ENCODE results near the gene MED13L. TPM values are rescaled to one million over a fixed set of nuclear protein-coding genes. Genes with fewer than 3 reads are reported as not detected.

MED13L gene
- polyA plus RNA-seq, 3 donors, result 69.5 to 83.0 (median 76.0) TPM

- DNase-seq (ENCODE audit: low read depth in 3 of 3, low spot score in 2 of 3), result no peak
These were observed 319.7 kb downstream of the MED13L start for GRCh38 chr12:115957686-115958290.

DNA sequence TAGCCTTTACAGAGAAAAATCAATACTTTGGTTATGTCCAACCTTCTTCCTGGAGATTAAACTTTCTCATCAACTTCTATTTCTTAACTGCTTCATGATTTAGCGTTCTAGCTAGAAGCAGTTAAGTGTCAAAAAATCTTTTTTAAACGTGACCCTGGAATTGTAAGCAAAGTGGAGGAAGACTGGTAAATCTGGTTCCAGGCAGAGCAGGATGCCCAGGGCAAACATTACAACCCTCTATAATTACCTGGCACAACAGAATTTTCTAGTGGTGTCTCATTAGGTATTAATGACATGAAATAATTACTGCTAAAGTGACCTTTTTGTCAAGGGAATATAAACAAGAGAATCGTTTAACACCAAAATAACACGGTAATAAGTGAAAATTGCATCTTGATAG lies 320.8 kb downstream of the MED13L start:
- no peak for DNase-seq (ENCODE audit: low read depth in 3 of 3, low spot score in 2 of 3)

DNA sequence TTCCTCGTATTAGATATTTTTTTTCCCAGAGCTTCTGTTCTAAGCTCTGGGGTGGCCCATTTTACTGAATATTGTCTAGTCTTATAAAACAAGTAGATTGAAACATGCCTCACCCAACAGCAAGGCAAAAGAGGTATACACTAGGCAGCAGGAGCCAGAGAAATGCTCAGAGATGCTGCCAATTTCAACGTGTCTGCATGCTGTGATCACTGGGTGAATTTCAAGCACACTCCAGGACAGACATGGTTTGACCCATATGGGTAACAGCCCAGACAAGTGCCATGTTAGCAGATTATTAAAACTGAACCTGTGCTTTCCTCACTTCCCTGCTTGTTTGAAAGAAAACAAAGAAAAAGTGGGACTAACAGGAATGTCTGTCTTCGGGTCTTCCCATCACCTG lies 321.3 kb downstream of the MED13L start:
- no peak for DNase-seq (ENCODE audit: low read depth in 3 of 3, low spot score in 2 of 3)

DNA sequence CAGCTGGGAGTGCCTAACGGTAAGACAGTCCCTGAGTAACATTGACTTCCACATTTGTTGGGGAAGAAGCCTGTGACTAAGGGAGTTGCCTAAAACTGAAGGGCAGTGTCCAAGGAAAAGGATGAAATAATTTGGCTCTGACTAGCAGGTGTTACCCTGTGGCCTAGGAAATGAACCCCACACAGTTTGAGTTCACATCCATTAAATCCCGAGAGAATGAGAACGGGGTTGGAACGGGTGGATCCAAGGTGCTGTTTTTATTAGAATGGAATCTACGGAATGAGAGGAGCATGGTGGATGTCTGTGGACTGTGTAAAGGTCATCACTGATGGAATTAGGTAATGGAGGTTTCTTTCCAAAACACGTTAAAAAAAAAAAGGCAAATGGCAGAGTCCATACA lies 324.0 kb downstream of the MED13L start:
- DNase-seq (ENCODE audit: low read depth in 3 of 3, low spot score in 2 of 3), result no peak

GRCh38 chr12:115953031-115953430 lies 324.5 kb downstream of the MED13L start:
- no peak for DNase-seq (ENCODE audit: low read depth in 3 of 3, low spot score in 2 of 3)

DNA sequence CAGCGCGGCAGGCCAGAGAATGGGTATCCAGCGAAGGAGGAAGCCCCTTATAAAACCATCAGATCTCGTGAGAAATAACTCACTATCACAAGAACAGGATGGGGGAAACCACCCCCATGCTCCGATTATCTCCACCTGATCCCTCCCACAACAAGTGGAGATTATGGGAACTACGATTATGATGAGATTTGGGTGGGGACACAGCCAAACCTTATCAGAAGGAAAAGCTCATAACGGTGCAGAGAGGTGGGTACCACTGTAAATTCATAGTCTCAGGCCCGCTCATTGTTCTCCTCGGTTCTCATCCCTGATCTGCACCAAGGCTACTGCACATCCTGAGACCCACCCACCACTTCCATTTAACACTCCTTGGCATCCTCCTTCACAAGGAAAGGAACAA lies 326.5 kb downstream of the MED13L start:
- DNase-seq (ENCODE audit: low read depth in 3 of 3, low spot score in 2 of 3), result no peak

- no peak for DNase-seq (ENCODE audit: low read depth in 3 of 3, low spot score in 2 of 3)
These were observed 327.8 kb downstream of the MED13L start for GRCh38 chr12:115949675-115950074.

GRCh38 chr12:115947696-115948062 lies 329.8 kb downstream of the MED13L start:
- no peak for DNase-seq (ENCODE audit: low read depth in 3 of 3, low spot score in 2 of 3)

DNA sequence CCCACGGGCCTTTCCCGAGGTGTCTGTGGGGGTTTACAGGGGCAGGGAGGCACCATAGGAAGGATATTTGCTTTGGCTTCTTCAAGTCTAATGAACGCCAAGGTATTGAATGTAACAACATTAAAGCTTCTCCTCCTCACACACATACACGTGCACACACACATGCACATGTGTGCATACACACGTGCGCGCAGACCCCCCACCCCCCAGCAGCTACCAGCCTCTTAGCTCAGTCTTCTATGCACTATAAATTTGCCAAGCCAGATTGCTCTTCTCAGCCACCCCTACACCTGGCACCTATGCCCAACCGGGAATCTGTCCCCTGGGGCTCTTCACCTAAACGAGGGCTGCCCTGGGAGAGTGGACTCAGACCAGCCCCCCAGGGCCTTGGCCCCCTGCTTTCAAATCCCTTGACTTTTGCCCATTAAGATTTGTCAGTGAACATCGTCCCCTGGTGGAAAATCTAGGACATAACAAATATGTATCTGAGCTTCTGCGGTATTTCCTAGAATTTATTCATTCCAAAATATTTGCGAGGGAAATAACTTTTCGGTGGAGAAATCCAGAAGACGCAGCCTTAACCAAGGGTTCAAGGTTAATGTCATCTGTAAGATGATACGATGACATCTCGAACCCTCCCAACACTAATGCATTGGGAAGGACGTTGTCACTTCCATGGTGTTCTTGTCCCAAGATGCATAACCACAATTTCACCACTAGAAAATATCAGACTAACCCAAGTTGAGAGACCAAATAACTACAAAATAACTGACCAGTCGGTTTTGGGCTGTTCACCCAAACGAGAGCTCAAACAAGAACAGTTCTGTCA lies 330.4 kb downstream of the MED13L start:
- DNase-seq (ENCODE audit: low read depth in 3 of 3, low spot score in 2 of 3), result no peak

DNA sequence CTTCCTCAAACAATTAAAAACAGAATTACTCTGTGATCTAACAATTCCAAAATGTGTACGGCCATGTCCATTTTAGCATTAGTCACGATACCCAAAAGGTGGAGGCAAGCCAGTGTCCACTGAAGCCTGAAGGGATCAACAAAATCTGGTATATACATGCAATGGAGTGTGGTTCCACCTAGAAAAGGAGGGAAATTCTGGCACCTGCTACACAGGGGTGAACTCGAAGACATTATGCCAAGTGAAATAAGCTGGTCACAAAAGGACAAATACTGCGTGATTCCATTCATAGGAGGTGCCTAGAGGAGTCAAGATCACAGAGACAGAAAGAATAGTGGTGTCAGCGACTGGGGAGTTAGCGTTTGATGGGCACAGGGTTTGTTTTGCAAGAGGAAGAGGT lies 331.4 kb downstream of the MED13L start:
- DNase-seq (ENCODE audit: low read depth in 3 of 3, low spot score in 2 of 3), result no peak

DNA sequence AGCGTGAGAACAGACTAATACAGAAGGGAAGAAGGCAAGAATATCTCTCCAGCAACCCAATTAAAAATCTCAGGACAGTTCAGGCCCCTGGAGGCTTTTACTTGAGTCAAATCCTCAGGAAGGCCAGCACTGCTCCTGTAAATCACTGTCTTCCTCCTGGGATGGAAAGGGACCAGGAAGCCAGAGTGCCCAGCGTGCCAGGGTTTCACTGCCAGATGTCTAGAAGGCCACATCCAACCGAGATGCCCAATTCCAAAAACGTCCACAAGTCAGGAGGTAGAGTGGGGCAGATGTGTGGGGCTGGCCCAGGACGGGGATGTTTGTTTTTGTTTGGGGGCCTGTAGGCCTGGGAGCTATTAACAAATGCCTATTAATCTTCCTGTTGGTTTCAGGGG lies 332.0 kb downstream of the MED13L start:
- DNase-seq (ENCODE audit: low read depth in 3 of 3, low spot score in 2 of 3), result no peak

DNA sequence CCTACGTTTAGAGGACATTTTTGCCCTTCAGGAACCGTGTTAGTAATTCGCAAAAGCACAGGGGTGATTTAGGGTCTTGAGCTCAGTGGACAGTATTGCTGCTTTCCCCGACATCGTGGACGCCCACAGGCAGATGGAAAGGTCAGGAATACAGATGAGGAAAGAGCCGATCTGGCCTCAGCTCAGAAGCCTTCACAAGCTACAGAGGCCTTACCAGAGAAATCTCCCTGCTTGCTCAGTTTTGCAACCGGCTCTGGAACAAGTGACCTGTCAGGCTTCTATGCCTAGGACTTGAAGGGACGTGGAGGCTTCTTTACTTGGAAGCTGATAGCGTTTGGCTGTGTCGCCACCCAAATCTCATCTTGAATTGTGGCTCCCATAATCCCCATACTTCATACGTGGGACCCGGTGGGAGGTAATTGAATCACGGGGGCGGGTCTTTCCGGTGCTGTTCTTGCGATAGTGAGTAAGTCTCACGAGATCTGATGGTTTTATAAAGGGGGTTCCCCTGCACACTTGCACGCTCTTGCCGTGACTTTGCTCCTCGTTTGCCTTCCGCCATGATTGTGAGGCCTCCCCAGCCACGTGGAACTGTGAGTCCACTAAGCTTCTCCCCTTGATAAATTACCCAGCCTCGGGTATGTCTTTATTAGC lies 332.5 kb downstream of the MED13L start:
- no peak for DNase-seq (ENCODE audit: low read depth in 3 of 3, low spot score in 2 of 3)

GRCh38 chr12:115944392-115944742 lies 333.1 kb downstream of the MED13L start:
- DNase-seq (ENCODE audit: low read depth in 3 of 3, low spot score in 2 of 3), result no peak

- no peak for DNase-seq (ENCODE audit: low read depth in 3 of 3, low spot score in 2 of 3)
These were observed 333.7 kb downstream of the MED13L start for GRCh38 chr12:115943630-115944391.

- no peak for DNase-seq (ENCODE audit: low read depth in 3 of 3, low spot score in 2 of 3)
These were observed 334.2 kb downstream of the MED13L start for GRCh38 chr12:115943310-115943629.

DNA sequence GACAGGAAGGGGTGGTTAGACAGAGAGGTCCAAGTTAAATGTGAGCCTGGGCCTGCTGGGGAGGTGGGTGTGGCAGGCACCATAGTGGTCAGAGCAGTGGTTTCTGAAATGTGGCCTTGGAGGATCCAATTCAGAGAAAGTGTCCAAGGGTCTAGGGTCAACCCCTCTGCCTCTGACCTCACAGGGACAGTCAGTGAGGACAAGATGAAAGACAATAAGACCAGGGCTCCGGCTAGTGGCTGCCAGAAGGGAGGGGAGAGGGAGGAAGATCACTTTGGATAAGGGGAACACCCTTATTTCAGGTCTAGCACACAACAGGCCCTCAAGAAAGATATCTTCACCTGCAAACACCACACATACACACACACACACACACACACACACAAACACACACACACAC lies 335.1 kb downstream of the MED13L start:
- DNase-seq (ENCODE audit: low read depth in 3 of 3, low spot score in 2 of 3), result no peak

- no peak for DNase-seq (ENCODE audit: low read depth in 3 of 3, low spot score in 2 of 3)
These were observed 336.1 kb downstream of the MED13L start for GRCh38 chr12:115941362-115941761.

- no peak for DNase-seq (ENCODE audit: low read depth in 3 of 3, low spot score in 2 of 3)
These were observed 338.6 kb downstream of the MED13L start for GRCh38 chr12:115938794-115939377.

DNA sequence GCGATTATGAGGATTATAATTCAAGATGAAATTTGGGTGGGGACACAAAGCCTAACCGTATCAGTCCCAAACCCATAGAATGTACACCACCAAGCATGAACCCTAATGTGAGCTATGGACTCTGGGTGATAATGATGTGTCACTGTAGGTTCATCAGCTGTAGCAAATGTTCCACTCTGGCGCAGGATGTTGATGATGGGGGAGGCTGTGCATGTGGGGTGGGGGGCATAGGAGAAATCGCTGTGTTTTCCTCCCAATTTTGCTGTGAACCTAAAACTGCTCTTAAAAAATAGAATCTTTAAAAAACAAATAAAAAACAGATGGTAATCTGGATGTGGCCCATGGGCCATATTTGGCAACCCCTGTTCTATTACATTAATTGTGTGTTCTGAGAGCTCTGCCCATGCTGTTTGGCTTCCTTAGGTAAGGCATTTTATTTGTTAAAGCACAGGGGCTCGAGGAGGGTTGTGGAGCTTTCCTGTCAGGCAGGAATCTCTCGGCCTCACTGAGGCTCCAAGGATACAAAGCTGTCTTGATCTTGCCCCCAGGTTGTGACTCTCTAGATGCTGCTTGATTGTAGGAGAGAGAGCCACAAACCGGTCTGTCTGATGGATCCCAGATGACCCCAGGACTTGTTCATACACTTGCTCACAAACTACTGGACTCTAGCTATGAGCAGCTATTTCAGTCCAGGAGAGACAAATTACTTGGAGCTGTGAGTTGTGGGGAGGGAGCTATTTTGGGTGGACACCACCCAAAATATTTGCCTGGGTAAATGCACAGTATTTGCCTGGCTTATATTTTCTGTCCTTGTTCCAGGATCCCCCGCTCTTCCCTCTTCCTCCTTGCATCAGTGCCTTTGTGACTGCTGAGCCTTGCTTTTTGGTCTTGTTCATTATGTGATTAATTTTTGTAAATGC lies 340.2 kb downstream of the MED13L start:
- no peak for DNase-seq (ENCODE audit: low read depth in 3 of 3, low spot score in 2 of 3)

DNA sequence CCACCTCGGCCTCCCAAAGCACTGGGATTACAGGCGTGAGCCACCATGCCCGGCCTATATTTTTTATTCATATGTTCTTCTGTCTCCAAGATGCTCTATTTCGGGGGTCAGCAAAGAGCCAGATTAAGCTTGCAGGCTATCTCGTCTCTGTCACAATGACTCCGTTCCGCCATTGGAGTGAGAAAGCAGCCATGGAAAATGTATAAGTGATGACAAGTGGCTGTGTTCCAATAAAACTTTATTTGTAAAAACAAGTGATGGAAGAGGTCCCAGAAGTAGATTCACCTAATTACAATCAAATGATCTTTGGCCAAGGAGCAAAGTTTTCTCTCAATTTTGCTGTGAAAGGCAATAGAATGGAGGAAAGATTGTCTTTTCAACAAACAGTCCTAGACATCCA lies 342.6 kb downstream of the MED13L start:
- DNase-seq (ENCODE audit: low read depth in 3 of 3, low spot score in 2 of 3), result no peak
